ENCODE results near the gene PTGIR.

The PTGIR gene

GRCh38 chr19:46625731-46626130 is 842 bp upstream of the PTGIR start:
- no peaks in the 10 kb centered on the region for H3F3A ChIP-seq (ENCODE audit: low read depth)
- H3K27me3 ChIP-seq (ENCODE audit: insufficient read depth, low read length, poor library complexity, severe bottlenecking): no peaks in the 10 kb centered on the region
- H3K4me3 ChIP-seq (ENCODE audit: low read length, poor library complexity, severe bottlenecking): no peak overlapping the region
- no peak overlapping the region for H3K4me2 ChIP-seq (ENCODE audit: low read depth, low read length, poor library complexity, severe bottlenecking)
- no peaks in the 10 kb centered on the region for H3K9me3 ChIP-seq (ENCODE audit: insufficient read depth, low read depth, low read length)
- no peak overlapping the region for H2AFZ ChIP-seq (ENCODE audit: low read length)
- no peaks in the 10 kb centered on the region for H3K79me2 ChIP-seq (ENCODE audit: insufficient read depth, low read length)
- no peaks in the 10 kb centered on the region for H4K20me1 ChIP-seq (ENCODE audit: insufficient read depth, low read length, poor library complexity, severe bottlenecking)
- no peak for TF ChIP-seq CTCF (conservative IDR thresholded peaks at IDR 0.05; ENCODE audit: low read length)
- no peaks in the 10 kb centered on the region for H3K36me3 ChIP-seq (ENCODE audit: insufficient read depth, low read length)
- no peak overlapping the region for H3K9ac ChIP-seq (ENCODE audit: low read depth, low read length, poor library complexity, severe bottlenecking)
- peaks cover 6% of the 10 kb centered on the region for H3K4me1 ChIP-seq (ENCODE audit: insufficient read depth, low read length, poor library complexity, severe bottlenecking)
- H3K9me2 ChIP-seq (replicated peaks; ENCODE audit: low read depth, low read length): no peaks in the 10 kb centered on the region

- Histone ChIP-seq H3K79me2 (ENCODE audit: insufficient read depth, low read length) (no peaks in the 10 kb centered on the region), H3K4me2 (ENCODE audit: low read depth, low read length, poor library complexity, severe bottlenecking) (no peak overlapping the region), H3K9me2 (replicated peaks; ENCODE audit: low read depth, low read length) (no peaks in the 10 kb centered on the region), H3K4me3 (ENCODE audit: low read length, poor library complexity, severe bottlenecking) (no peak overlapping the region), H4K20me1 (ENCODE audit: insufficient read depth, low read length, poor library complexity, severe bottlenecking) (no peaks in the 10 kb centered on the region), H2AFZ (ENCODE audit: low read length) (no peak overlapping the region), H3K9ac (ENCODE audit: low read depth, low read length, poor library complexity, severe bottlenecking) (no peak overlapping the region), H3K9me3 (ENCODE audit: insufficient read depth, low read depth, low read length) (no peaks in the 10 kb centered on the region), H3K36me3 (ENCODE audit: insufficient read depth, low read length) (no peaks in the 10 kb centered on the region), H3F3A (ENCODE audit: low read depth) (no peaks in the 10 kb centered on the region), H3K27me3 (ENCODE audit: insufficient read depth, low read length, poor library complexity, severe bottlenecking) (no peaks in the 10 kb centered on the region), H3K4me1 (ENCODE audit: insufficient read depth, low read length, poor library complexity, severe bottlenecking) (peaks cover 6% of the 10 kb centered on the region)
- TF ChIP-seq CTCF (conservative IDR thresholded peaks at IDR 0.05; ENCODE audit: low read length) (no peak), EZH2phosphoT487 (IDR thresholded peaks at IDR 0.05; ENCODE audit: borderline replicate concordance) (no peak)
Measured at GRCh38 chr19:46623915-46624502, 880 bp downstream of the PTGIR start.

- Histone ChIP-seq H3F3A (ENCODE audit: low read depth) (no peaks in the 10 kb centered on the region), H3K9ac (ENCODE audit: low read depth, low read length, poor library complexity, severe bottlenecking) (no peak overlapping the region), H3K9me3 (ENCODE audit: insufficient read depth, low read depth, low read length) (no peaks in the 10 kb centered on the region), H3K27me3 (ENCODE audit: insufficient read depth, low read length, poor library complexity, severe bottlenecking) (no peaks in the 10 kb centered on the region), H4K20me1 (ENCODE audit: insufficient read depth, low read length, poor library complexity, severe bottlenecking) (no peaks in the 10 kb centered on the region), H3K4me3 (ENCODE audit: low read length, poor library complexity, severe bottlenecking) (no peak overlapping the region), H3K79me2 (ENCODE audit: insufficient read depth, low read length) (no peaks in the 10 kb centered on the region), H3K4me2 (ENCODE audit: low read depth, low read length, poor library complexity, severe bottlenecking) (no peak overlapping the region), H2AFZ (ENCODE audit: low read length) (no peak overlapping the region), H3K36me3 (ENCODE audit: insufficient read depth, low read length) (no peaks in the 10 kb centered on the region), H3K4me1 (ENCODE audit: insufficient read depth, low read length, poor library complexity, severe bottlenecking) (peaks cover 6% of the 10 kb centered on the region), H3K9me2 (replicated peaks; ENCODE audit: low read depth, low read length) (no peaks in the 10 kb centered on the region)
- TF ChIP-seq EZH2phosphoT487 (IDR thresholded peaks at IDR 0.05; ENCODE audit: borderline replicate concordance) (no peak), CTCF (conservative IDR thresholded peaks at IDR 0.05; ENCODE audit: low read length) (no peak)
Measured at GRCh38 chr19:46622118-46622446, 2.8 kb downstream of the PTGIR start.
